SK-N-SH (cell line): Measurements from ENCODE around the gene OGFRL1.

Experiments
- EP300 ChIP-seq, 2 experiments: IDR thresholded peaks; 2 replicates each; pipeline versions ENCODE4 v1.4.0 to v1.6.1; 2012; ENCODE audit warnings: borderline replicate concordance in 1 of 2, low read depth in 1 of 2, low read length in 1 of 2
- POLR2AphosphoS5 ChIP-seq: IDR thresholded peaks from 2 replicates; pipeline ENCODE4 v1.6.1; 2012; ENCODE audit warnings: low read depth, low read length
- RAD21 ChIP-seq: IDR thresholded peaks from 2 replicates; pipeline ENCODE4 v1.6.1; 2012; ENCODE audit warnings: mild to moderate bottlenecking, low read length
- RCOR1 ChIP-seq: fragments of 150-350 bp; IDR thresholded peaks from 2 replicates; pipeline ENCODE4 v1.6.1; 2017; ENCODE audit warnings: antibody characterized with exemption, low read length
- SMC3 ChIP-seq: IDR thresholded peaks from 2 replicates; pipeline ENCODE4 v1.6.1; 2012; ENCODE audit warnings: low read depth, low read length, improper control_type of control experiment
- TAF1 ChIP-seq: IDR thresholded peaks from 2 replicates; pipeline ENCODE4 v1.6.1; 2012; ENCODE audit warnings: low read depth, mild to moderate bottlenecking, low read length, moderate library complexity, borderline replicate concordance
- YY1 ChIP-seq: IDR thresholded peaks from 2 replicates; pipeline ENCODE4 v1.4.0; 2012; ENCODE audit warnings: low read depth, mild to moderate bottlenecking
- TF ChIP-seq, protein P1 (sequence below): fragments of 200-600 bp; sonication (generic); IDR thresholded peaks from 2 replicates; pipeline ENCODE4 v1.6.1; 2017; ENCODE audit warnings: antibody characterized with exemption, mild to moderate bottlenecking, moderate library complexity

DNA sequence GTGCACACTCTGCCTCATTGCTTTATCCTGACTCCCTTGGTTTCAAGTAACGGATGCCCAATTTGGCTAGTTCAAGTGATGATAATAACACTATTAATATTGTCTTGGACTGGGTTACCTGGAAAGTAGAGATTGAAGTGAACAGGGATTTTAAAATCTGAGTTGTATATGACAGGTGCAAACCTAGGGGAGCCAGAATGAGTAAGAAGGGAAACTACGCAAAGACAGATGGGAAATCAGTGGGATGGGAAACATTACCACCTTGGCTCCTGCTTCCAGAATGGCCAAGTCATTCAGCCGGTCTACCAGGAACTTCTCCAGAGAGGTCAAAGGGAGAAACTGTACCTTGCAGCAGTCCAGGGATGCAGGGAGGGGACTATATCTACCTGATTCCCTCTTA, 41.9 kb downstream of the OGFRL1 start:
- no peak for TF ChIP-seq YY1
- no peak for TF ChIP-seq TAF1
- no peak for TF ChIP-seq SMC3
- TF ChIP-seq, protein P1, sequence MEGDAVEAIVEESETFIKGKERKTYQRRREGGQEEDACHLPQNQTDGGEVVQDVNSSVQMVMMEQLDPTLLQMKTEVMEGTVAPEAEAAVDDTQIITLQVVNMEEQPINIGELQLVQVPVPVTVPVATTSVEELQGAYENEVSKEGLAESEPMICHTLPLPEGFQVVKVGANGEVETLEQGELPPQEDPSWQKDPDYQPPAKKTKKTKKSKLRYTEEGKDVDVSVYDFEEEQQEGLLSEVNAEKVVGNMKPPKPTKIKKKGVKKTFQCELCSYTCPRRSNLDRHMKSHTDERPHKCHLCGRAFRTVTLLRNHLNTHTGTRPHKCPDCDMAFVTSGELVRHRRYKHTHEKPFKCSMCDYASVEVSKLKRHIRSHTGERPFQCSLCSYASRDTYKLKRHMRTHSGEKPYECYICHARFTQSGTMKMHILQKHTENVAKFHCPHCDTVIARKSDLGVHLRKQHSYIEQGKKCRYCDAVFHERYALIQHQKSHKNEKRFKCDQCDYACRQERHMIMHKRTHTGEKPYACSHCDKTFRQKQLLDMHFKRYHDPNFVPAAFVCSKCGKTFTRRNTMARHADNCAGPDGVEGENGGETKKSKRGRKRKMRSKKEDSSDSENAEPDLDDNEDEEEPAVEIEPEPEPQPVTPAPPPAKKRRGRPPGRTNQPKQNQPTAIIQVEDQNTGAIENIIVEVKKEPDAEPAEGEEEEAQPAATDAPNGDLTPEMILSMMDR: no peak
- no peak for TF ChIP-seq EP300 (IDR thresholded peaks at IDR 0.05; ENCODE audit: borderline replicate concordance in 1 of 2, low read depth in 1 of 2, low read length in 1 of 2)
- TF ChIP-seq RAD21: no peak
- no peak for TF ChIP-seq POLR2AphosphoS5
- TF ChIP-seq RCOR1: no peak
